ENCODE results near the gene GPATCH11.

The GPATCH11 gene

DNA sequence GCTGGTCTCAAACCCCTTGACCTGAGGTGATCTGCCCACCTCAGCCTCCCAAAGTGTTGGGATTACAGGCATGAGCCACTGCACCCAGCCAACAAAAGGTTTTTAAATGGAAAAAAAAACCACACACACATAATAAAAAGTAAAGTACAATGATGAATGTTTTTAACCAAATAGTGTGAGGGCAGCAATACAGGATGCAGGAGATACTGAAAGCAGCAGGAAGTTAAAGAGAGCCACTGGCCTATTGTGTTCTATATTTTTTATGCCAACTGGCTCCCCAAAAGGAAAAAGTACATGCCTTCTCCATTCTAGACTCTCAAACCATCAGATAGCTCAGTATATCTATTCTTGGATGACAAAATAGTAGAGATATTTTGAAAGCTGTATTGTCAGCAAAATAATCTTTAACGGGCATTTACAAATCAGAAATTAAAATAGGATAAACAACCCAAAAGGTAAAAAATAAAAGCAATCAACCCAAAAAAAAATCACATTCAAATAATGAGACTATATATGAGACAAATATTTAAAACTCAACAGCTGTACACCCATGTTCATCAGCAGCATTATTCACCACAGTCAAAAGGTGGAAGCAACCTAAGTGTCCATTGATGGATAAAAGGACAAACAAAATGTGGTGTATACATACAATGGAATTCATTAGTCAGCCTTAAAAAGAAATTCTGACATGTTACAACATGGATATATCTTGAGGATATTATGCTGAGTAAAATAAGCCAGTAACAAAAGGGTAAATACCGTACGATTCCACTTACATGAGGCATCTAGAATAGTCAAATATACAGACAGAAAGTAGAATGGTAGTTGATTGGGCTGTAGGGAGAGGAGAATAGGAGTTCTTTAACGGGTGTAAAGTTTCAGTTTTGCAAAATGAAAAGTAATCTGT, 26.2 kb downstream of the GPATCH11 start:
- no peak for DNase-seq

- no peak for DNase-seq
Measured at GRCh38 chr2:37111958-37112357, 27.6 kb downstream of the GPATCH11 start.

DNA sequence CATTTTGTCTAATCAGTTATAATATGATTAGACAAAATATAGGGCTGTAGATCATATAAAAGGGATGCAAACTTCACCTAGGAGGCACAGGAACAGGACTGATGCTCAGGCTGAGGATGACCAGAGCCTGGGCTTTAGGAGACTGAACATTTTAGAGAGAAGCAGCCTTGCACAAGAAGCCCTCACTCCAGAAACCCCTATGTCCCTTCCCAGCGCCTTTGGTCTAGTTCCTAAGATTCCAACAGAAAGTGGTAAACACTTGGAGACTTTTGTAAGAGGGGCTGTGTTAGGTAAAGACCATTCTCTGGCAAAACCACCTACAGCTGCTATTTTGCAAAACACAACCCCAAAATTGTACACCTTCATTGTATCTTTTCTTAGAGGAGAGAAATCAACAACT, 33.2 kb downstream of the GPATCH11 start:
- no peak for DNase-seq

DNA sequence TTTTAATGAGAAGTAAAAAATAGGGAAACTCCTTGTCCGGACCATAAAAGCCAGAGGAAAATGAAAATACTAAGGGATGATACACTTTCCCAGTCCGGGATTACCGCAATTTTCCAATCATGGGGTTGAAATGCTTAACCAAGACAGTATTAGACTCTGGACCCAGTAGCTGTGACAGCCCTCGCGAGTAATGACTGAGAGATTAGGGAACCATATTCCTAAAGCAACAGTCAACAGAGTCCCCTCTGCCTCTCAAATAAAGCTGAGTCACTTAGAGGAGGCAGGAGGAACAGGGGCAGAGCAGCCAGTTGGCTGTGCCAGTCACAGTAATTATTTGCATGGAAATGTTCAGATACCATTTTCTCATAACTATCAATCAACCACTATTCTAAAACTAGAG, 34.8 kb downstream of the GPATCH11 start:
- DNase-seq = no peak

GRCh38 chr2:37125416-37125815, 41.1 kb downstream of the GPATCH11 start:
- no peak for DNase-seq

- DNase-seq = no peak
Measured at GRCh38 chr2:37132914-37133313, 48.6 kb downstream of the GPATCH11 start.

- no peak for DNase-seq
Measured at GRCh38 chr2:37142546-37142945, 58.2 kb downstream of the GPATCH11 start.

GRCh38 chr2:37143974-37144373, 59.7 kb downstream of the GPATCH11 start:
- DNase-seq = no peak

- no peak for DNase-seq
Measured at GRCh38 chr2:37146062-37146461, 61.7 kb downstream of the GPATCH11 start.

DNA sequence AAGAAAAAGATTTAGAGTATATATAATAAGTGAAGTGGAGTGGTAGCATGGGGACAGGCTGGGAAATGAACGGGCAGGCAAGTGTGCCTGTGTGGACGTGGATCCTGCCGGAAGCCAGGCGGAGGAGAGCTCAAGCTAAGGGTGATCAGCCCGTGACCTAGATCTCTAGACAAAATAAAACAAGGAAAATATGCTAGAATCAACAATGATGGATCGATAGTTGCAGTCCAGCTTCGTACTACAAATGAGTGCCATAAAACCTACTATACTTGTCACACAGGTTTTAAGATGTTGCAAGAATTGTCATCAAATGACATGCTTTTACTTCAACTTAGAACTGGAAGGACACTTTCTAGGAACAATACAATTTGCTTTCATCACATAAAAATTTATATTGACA, 64.0 kb downstream of the GPATCH11 start:
- DNase-seq = no peak

Data from cerebellar nuclear complex (tissue), 1 donor.